H9 (cell line): ENCODE data around the gene CXCL1. TPM values are rescaled to one million over a fixed set of nuclear protein-coding genes. Genes with fewer than 3 reads are reported as not detected.

Experiments used
- DNase-seq: peaks from one replicate; pipeline ENCODE4 v3.0.0-alpha.2; 2017
- H2AFZ ChIP-seq: one replicate; pipeline ENCODE4 v1.6.1; 2013; ENCODE audit warnings: mild to moderate bottlenecking, low read length, control low read depth, moderate library complexity
- H2AK5ac ChIP-seq: 2 replicates; pipeline ENCODE4 v1.6.1; 2013; ENCODE audit warnings: low read length, control low read depth, mixed read lengths; ENCODE audit not compliant: insufficient read length
- H2BK120ac ChIP-seq: one replicate; pipeline ENCODE4 v1.6.1; 2013; ENCODE audit warnings: low read depth, mild to moderate bottlenecking, low read length, control low read depth, inconsistent platforms; ENCODE audit not compliant: poor library complexity, severe bottlenecking
- H2BK12ac ChIP-seq: 2 replicates; pipeline ENCODE4 v1.6.1; 2013; ENCODE audit warnings: low read length, control low read depth, mixed read lengths, low read depth; ENCODE audit not compliant: insufficient read length
- H2BK15ac ChIP-seq: 2 replicates; pipeline ENCODE4 v1.6.1; 2013; ENCODE audit warnings: low read depth, low read length, control low read depth
- H2BK20ac ChIP-seq: one replicate; pipeline ENCODE4 v1.6.1; 2013; ENCODE audit warnings: low read depth, mild to moderate bottlenecking, low read length, control low read depth, inconsistent platforms; ENCODE audit not compliant: poor library complexity, severe bottlenecking
- H2BK5ac ChIP-seq: 2 replicates; pipeline ENCODE4 v1.6.1; 2013; ENCODE audit warnings: low read length, control low read depth, mixed read lengths; ENCODE audit not compliant: insufficient read length
- H3K14ac ChIP-seq: 2 replicates; pipeline ENCODE4 v1.6.1; 2013; ENCODE audit warnings: low read length, control low read depth; ENCODE audit not compliant: insufficient read depth
- H3K18ac ChIP-seq: 2 replicates; pipeline ENCODE4 v1.6.1; 2013; ENCODE audit warnings: low read depth, mild to moderate bottlenecking, mixed read lengths, low read length, control low read depth; ENCODE audit not compliant: insufficient read length
- H3K23ac ChIP-seq: 2 replicates; pipeline ENCODE4 v1.6.1; 2013; ENCODE audit warnings: low read length, control low read depth, mixed read lengths, low read depth; ENCODE audit not compliant: insufficient read length
- H3K23me2 ChIP-seq: 2 replicates; pipeline ENCODE4 v1.6.1; 2013; ENCODE audit warnings: low read depth, mild to moderate bottlenecking, mixed read lengths, low read length, control low read depth; ENCODE audit not compliant: insufficient read length, poor library complexity, severe bottlenecking
- H3K27ac ChIP-seq: 2 replicates; pipeline ENCODE4 v1.5.1; 2013; ENCODE audit warnings: low read length, control low read depth, mixed read lengths, low read depth; ENCODE audit not compliant: insufficient read length
- H3K27me3 ChIP-seq: 2 replicates; pipeline ENCODE4 v1.6.1; 2013; ENCODE audit warnings: low read length, control low read depth, inconsistent platforms; ENCODE audit not compliant: insufficient read depth
- H3K4ac ChIP-seq: 2 replicates; pipeline ENCODE4 v1.6.1; 2013; ENCODE audit warnings: low read depth, mild to moderate bottlenecking, control low read depth, inconsistent platforms, low read length, moderate library complexity
- H3K4me1 ChIP-seq: 2 replicates; pipeline ENCODE4 v1.6.1; 2013; ENCODE audit warnings: low read length, control low read depth, inconsistent platforms; ENCODE audit not compliant: insufficient read depth
- H3K4me2 ChIP-seq: 2 replicates; pipeline ENCODE4 v1.6.1; 2013; ENCODE audit warnings: low read length, control low read depth, mixed read lengths; ENCODE audit not compliant: insufficient read length, insufficient read depth
- H3K56ac ChIP-seq: 2 replicates; pipeline ENCODE4 v1.6.1; 2013; ENCODE audit warnings: low read depth, mild to moderate bottlenecking, mixed read lengths, low read length, control low read depth; ENCODE audit not compliant: insufficient read length
- H3K79me1 ChIP-seq: 2 replicates; pipeline ENCODE4 v1.6.1; 2013; ENCODE audit warnings: low read depth, mild to moderate bottlenecking, moderate library complexity, low read length, control low read depth, inconsistent platforms; ENCODE audit not compliant: insufficient read depth, poor library complexity, severe bottlenecking
- H3K79me2 ChIP-seq: 2 replicates; pipeline ENCODE4 v1.6.1; 2013; ENCODE audit warnings: low read length, control low read depth, inconsistent platforms; ENCODE audit not compliant: insufficient read depth
- H3K9ac ChIP-seq: 2 replicates; pipeline ENCODE4 v1.6.1; 2013; ENCODE audit warnings: low read length, control low read depth, mixed read lengths; ENCODE audit not compliant: insufficient read length; ENCODE audit errors: extremely low read depth
- H3K9me3 ChIP-seq: one replicate; pipeline ENCODE4 v1.6.1; 2013; ENCODE audit warnings: low read depth, low read length, inconsistent platforms; ENCODE audit not compliant: control insufficient read depth
- H3T11ph ChIP-seq: one replicate; pipeline ENCODE4 v1.6.1; 2013; ENCODE audit warnings: mild to moderate bottlenecking, low read length, control low read depth, inconsistent platforms
- H4K20me1 ChIP-seq: one replicate; pipeline ENCODE4 v1.6.1; 2013; ENCODE audit not compliant: control insufficient read depth, insufficient read length, insufficient read depth
- H4K5ac ChIP-seq: 2 replicates; pipeline ENCODE4 v1.6.1; 2013; ENCODE audit warnings: low read depth, mild to moderate bottlenecking, mixed read lengths, low read length, control low read depth; ENCODE audit not compliant: insufficient read length
- H4K8ac ChIP-seq: replicated peaks from 2 replicates; pipeline ENCODE4 v1.6.1; 2013; ENCODE audit warnings: low read length, control low read depth, mixed read lengths, low read depth; ENCODE audit not compliant: insufficient read length
- H4K91ac ChIP-seq: 2 replicates; pipeline ENCODE4 v1.6.1; 2013; ENCODE audit warnings: low read depth, mild to moderate bottlenecking, moderate library complexity, mixed read lengths, low read length, control low read depth; ENCODE audit not compliant: insufficient read length
- H3K27ac Mint-ChIP-seq, 3 experiments: 2 replicates in 2 of 3; 3 replicates in 1 of 3; pipeline ENCODE4 v1.8.0; 2020 to 2021; ENCODE audit warnings: mixed read lengths in 3 of 3, mild to moderate bottlenecking in 1 of 3, moderate library complexity in 1 of 3
- H3K27me3 Mint-ChIP-seq: 2 replicates; pipeline ENCODE4 v1.8.0; 2021; ENCODE audit warnings: low read depth, mild to moderate bottlenecking, moderate library complexity, mixed read lengths
- H3K36me3 Mint-ChIP-seq, 3 experiments: 2 replicates in 2 of 3; 3 replicates in 1 of 3; pipeline ENCODE4 v1.8.0; 2020 to 2021; ENCODE audit warnings: low read depth in 3 of 3, mixed read lengths in 3 of 3; ENCODE audit not compliant: insufficient read depth in 1 of 3
- H3K4me1 Mint-ChIP-seq, 2 experiments: 2 replicates each; pipeline ENCODE4 v1.8.0; 2020; ENCODE audit warnings: mixed read lengths in 2 of 2
- H3K4me3 Mint-ChIP-seq, 2 experiments: 2 replicates in 1 of 2; 3 replicates in 1 of 2; pipeline ENCODE4 v1.8.0; 2020 to 2021; ENCODE audit warnings: mild to moderate bottlenecking in 2 of 2, mixed read lengths in 2 of 2, moderate library complexity in 1 of 2
- H3K9me3 Mint-ChIP-seq, 2 experiments: 2 replicates in 1 of 2; 3 replicates in 1 of 2; pipeline ENCODE4 v1.8.0; 2020; ENCODE audit warnings: mild to moderate bottlenecking in 2 of 2, mixed read lengths in 2 of 2, moderate library complexity in 1 of 2
- WGBS: extraction: QIAGEN DNeasy Blood & Tissue Kit; methylation state at CpG from one replicate; pipeline ENCODE4 v1.1.7; 2013; ENCODE audit warnings: missing lambda C conversion rate, low lambda C conversion rate, mixed read lengths; ENCODE audit not compliant: insufficient read length; ENCODE audit errors: extremely low coverage; 5-methylcytosine and 5-hydroxymethylcytosine counted together
- total RNA-seq: library from RNA; stranded (reverse); gene quantifications from 2 replicates; pipeline ENCODE4 v1.2.1, GENCODE V29; 2021
- TF ChIP-seq, protein P1 (sequence below): fragments of 200-600 bp; sonication (generic); conservative IDR thresholded peaks from 3 replicates; pipeline ENCODE4 v1.8.0; 2021; ENCODE audit warnings: antibody characterized with exemption, mild to moderate bottlenecking

Gene CXCL1
- total RNA-seq, 1 experiment from 2014 or later: 0.20 TPM

DNA sequence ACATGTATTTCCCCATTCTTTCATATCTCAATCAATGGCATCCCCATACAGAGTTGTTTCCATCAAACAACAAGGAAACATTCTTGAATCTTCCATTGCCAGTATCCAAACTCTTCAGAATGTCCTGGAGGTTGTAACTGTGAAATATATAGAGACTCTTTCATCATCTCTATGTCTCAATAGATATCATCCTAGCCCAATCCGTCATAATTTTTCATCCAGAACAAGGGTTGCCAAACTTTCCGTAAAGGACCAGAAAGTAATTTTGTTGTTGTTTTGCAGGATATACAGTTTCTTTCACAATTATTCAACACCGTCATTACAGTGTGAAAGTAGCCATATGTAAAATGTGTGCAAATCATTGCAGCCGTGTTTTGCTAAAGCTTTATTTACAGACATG is 47.9 kb upstream of the CXCL1 start:
- Histone ChIP-seq H2BK12ac (no peak overlapping the region), H3K9ac (no peak overlapping the region), H4K20me1 (no peaks in the 10 kb centered on the region), H3T11ph (no peak overlapping the region), H4K8ac (no peak overlapping the region), H4K91ac (no peak overlapping the region), H3K4me1 (peaks cover 2% of the 10 kb centered on the region; the same call in 1 of the 2 replicates), H2BK20ac (no peak overlapping the region), H2AFZ (no peak overlapping the region), H3K14ac (no peak overlapping the region), H3K79me1 (no peaks in the 10 kb centered on the region), H3K4me2 (no peak overlapping the region), H3K18ac (no peak overlapping the region), H3K56ac (no peak overlapping the region), H3K27ac (no peak overlapping the region), H2BK15ac (no peak overlapping the region), H2BK5ac (no peak overlapping the region), H3K23me2 (no peaks in the 10 kb centered on the region), H3K4ac (no peak overlapping the region), H3K27me3 (no peaks in the 10 kb centered on the region), H3K9me3 (no peaks in the 10 kb centered on the region), H2AK5ac (no peak overlapping the region), H2BK120ac (no peak overlapping the region), H3K79me2 (no peaks in the 10 kb centered on the region), H3K23ac (no peak overlapping the region), H4K5ac (no peak overlapping the region)
- no peak overlapping the region for H3K4me3 Mint-ChIP-seq
- H3K36me3 Mint-ChIP-seq: no peaks in the 10 kb centered on the region; a peak in 1 of 7 replicates
- no peaks in the 10 kb centered on the region for H3K27me3 Mint-ChIP-seq
- WGBS: no CpG with 5 or more reads among the region's 4 CpGs
- H3K27ac Mint-ChIP-seq: no peak overlapping the region
- peaks cover 7 to 8% of the 10 kb centered on the region in 2 experiments for H3K4me1 Mint-ChIP-seq
- H3K9me3 Mint-ChIP-seq: no peaks in the 10 kb centered on the region
- no peak for DNase-seq
- TF ChIP-seq, protein P1, sequence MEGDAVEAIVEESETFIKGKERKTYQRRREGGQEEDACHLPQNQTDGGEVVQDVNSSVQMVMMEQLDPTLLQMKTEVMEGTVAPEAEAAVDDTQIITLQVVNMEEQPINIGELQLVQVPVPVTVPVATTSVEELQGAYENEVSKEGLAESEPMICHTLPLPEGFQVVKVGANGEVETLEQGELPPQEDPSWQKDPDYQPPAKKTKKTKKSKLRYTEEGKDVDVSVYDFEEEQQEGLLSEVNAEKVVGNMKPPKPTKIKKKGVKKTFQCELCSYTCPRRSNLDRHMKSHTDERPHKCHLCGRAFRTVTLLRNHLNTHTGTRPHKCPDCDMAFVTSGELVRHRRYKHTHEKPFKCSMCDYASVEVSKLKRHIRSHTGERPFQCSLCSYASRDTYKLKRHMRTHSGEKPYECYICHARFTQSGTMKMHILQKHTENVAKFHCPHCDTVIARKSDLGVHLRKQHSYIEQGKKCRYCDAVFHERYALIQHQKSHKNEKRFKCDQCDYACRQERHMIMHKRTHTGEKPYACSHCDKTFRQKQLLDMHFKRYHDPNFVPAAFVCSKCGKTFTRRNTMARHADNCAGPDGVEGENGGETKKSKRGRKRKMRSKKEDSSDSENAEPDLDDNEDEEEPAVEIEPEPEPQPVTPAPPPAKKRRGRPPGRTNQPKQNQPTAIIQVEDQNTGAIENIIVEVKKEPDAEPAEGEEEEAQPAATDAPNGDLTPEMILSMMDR: no peak
